SK-N-MC (cell line): ENCODE data around the gene DLG2.

ENCODE experiments used
- EZH2 ChIP-seq: fragments of 200-600 bp; sonication (generic); IDR thresholded peaks from one replicate; pipeline ENCODE4 v1.6.1; 2017; ENCODE audit warnings: antibody characterized with exemption
- FOXP2 ChIP-seq: optimal IDR thresholded peaks from 2 replicates; pipeline ENCODE3; 2011; ENCODE audit warnings: mild to moderate bottlenecking, moderate library complexity; ENCODE audit not compliant: insufficient read depth; ENCODE audit errors: extremely low read length, control extremely low read depth
- POLR2AphosphoS5 ChIP-seq: IDR thresholded peaks from 2 replicates; pipeline ENCODE4 v1.6.1; 2012; ENCODE audit warnings: mild to moderate bottlenecking, low read depth, low read length, borderline replicate concordance

DNA sequence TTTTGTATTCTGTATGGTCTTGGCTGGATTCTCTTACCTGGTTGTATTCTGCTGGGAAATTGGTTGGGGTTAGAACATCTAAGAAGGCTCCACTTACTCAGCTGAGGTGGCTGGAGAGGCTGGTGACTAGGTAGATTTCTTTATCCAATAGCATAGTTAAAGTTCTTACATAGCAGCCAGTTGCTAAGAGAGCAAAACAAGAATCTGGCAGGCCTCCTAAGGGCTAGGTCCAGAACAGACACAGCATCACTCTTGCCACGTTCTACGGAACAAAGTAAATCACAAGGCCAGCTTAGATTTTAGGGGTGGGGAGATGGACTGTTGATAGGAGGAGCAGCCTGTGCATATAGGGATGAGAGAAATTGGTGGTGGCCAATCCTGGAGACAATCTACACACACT lies 2199.6 kb downstream of the DLG2 start:
- TF ChIP-seq EZH2 (no peak), POLR2AphosphoS5 (no peak), FOXP2 (no peak)
